Neural cell (in vitro differentiated cells): Measurements from ENCODE around the gene AGBL4. TPM values are rescaled to one million over a fixed set of nuclear protein-coding genes. Genes with fewer than 3 reads are reported as not detected.

Experiments
- H2AFZ ChIP-seq: fragments of 200-600, 300-800 bp; sonication (generic), shearing (Covaris generic); 2 replicates; pipeline ENCODE4 v1.6.0; 2014; ENCODE audit warnings: low read depth, mild to moderate bottlenecking, antibody characterized with exemption, low read length, moderate library complexity
- H3F3A ChIP-seq: fragments of 200-600 bp; shearing (Covaris generic); 2 replicates; pipeline ENCODE4 v1.6.1; 2016; ENCODE audit warnings: mild to moderate bottlenecking, moderate library complexity, mixed read lengths, antibody characterized with exemption, low read length; ENCODE audit not compliant: insufficient read depth, poor library complexity, severe bottlenecking
- H3K27ac ChIP-seq: fragments of 200-600, 300-800 bp; sonication (generic), shearing (Covaris generic); 2 replicates; pipeline ENCODE4 v1.5.1; 2014; ENCODE audit warnings: mild to moderate bottlenecking, low read length, moderate library complexity
- H3K27me3 ChIP-seq: fragments of 300-800, 200-600 bp; sonication (generic), shearing (Covaris generic); 2 replicates; pipeline ENCODE4 v1.6.0; 2014; ENCODE audit warnings: mild to moderate bottlenecking, low read depth, low read length, moderate library complexity; ENCODE audit not compliant: insufficient read depth
- H3K36me3 ChIP-seq: fragments of 300-800, 200-600 bp; sonication (generic), shearing (Covaris generic); 2 replicates; pipeline ENCODE4 v1.5.1; 2014; ENCODE audit warnings: mild to moderate bottlenecking, antibody characterized with exemption, low read length, moderate library complexity; ENCODE audit not compliant: insufficient read depth
- H3K4me2 ChIP-seq: fragments of 300-800, 200-600 bp; sonication (generic), shearing (Covaris generic); 2 replicates; pipeline ENCODE4 v1.6.0; 2014; ENCODE audit warnings: mild to moderate bottlenecking, low read length
- H3K4me3 ChIP-seq: fragments of 300-800, 200-600 bp; sonication (generic), shearing (Covaris generic); 2 replicates; pipeline ENCODE4 v1.5.1; 2014; ENCODE audit warnings: mild to moderate bottlenecking, low read length, moderate library complexity
- H3K79me2 ChIP-seq: fragments of 200-600 bp; shearing (Covaris generic); replicated peaks from 2 replicates; pipeline ENCODE4 v1.6.0; 2014; ENCODE audit warnings: mild to moderate bottlenecking, low read length, moderate library complexity; ENCODE audit not compliant: insufficient read depth
- H3K9ac ChIP-seq: fragments of 300-800, 200-600 bp; sonication (generic), shearing (Covaris generic); 2 replicates; pipeline ENCODE4 v1.6.1; 2016; ENCODE audit warnings: mild to moderate bottlenecking, low read length, mixed read lengths
- H3K9me2 ChIP-seq: fragments of 200-600 bp; shearing (Covaris generic); 2 replicates; pipeline ENCODE4 v1.6.1; 2016; ENCODE audit warnings: mild to moderate bottlenecking, low read length, mixed read lengths; ENCODE audit not compliant: insufficient read depth
- H3K9me3 ChIP-seq: fragments of 200-600, 300-800 bp; sonication (generic), shearing (Covaris generic); 2 replicates; pipeline ENCODE4 v1.6.1; 2016; ENCODE audit warnings: mild to moderate bottlenecking, mixed run types, low read length, moderate library complexity, mixed read lengths
- H4K20me1 ChIP-seq: fragments of 200-600 bp; shearing (Covaris generic); 2 replicates; pipeline ENCODE4 v1.6.1; 2016; ENCODE audit warnings: mild to moderate bottlenecking, mixed run types; ENCODE audit not compliant: insufficient read depth
- EP300 ChIP-seq: fragments of 450-650 bp; conservative IDR thresholded peaks from 2 replicates; pipeline ENCODE4 v1.6.1; 2014; ENCODE audit warnings: antibody characterized with exemption, mild to moderate bottlenecking, moderate library complexity; ENCODE audit not compliant: poor library complexity, severe bottlenecking
- EZH2 ChIP-seq: fragments of 200-600, 300-800 bp; shearing (Covaris generic), sonication (generic); IDR thresholded peaks from 2 replicates; pipeline ENCODE4 v1.6.1; 2014; ENCODE audit warnings: antibody characterized with exemption, low read length, borderline replicate concordance, mild to moderate bottlenecking; ENCODE audit not compliant: insufficient read depth, poor library complexity, severe bottlenecking
- MXI1 ChIP-seq: fragments of 450-650 bp; conservative IDR thresholded peaks from 2 replicates; pipeline ENCODE4 v1.6.1; 2014; ENCODE audit warnings: antibody characterized with exemption, mild to moderate bottlenecking; ENCODE audit not compliant: poor library complexity, severe bottlenecking
- POLR2AphosphoS5 ChIP-seq: IDR thresholded peaks from 2 replicates; pipeline ENCODE4 v1.6.1; 2012
- RAD21 ChIP-seq: fragments of 450-650 bp; conservative IDR thresholded peaks from 2 replicates; pipeline ENCODE4 v1.6.1; 2014; ENCODE audit warnings: antibody characterized with exemption, mild to moderate bottlenecking, moderate library complexity
- SMC3 ChIP-seq: fragments of 450-650 bp; conservative IDR thresholded peaks from 2 replicates; pipeline ENCODE4 v1.6.1; 2014; ENCODE audit warnings: antibody characterized with exemption, mild to moderate bottlenecking, moderate library complexity; ENCODE audit not compliant: poor library complexity
- TAF1 ChIP-seq: IDR thresholded peaks from 2 replicates; pipeline ENCODE4 v1.6.1; 2012; ENCODE audit warnings: low read depth
- polyA plus RNA-seq: library from polyadenylated mRNA; depleted of rRNA; stranded (reverse); fragments of >200 nt; gene quantifications from 2 replicates; pipeline ENCODE4 v1.2.3, GENCODE V29; 2014
- TF ChIP-seq, protein P1 (sequence below): IDR thresholded peaks from 2 replicates; pipeline ENCODE4 v1.6.1; 2012; ENCODE audit warnings: borderline replicate concordance
- TF ChIP-seq, protein P2 (sequence below): fragments of 450-650 bp; IDR thresholded peaks from 2 replicates; pipeline ENCODE4 v1.5.1; 2014; ENCODE audit warnings: antibody characterized with exemption, mild to moderate bottlenecking, moderate library complexity; ENCODE audit not compliant: poor library complexity, severe bottlenecking

The AGBL4 gene
- polyA plus RNA-seq, 1 donor from 2014 or later: 1.3 TPM

DNA sequence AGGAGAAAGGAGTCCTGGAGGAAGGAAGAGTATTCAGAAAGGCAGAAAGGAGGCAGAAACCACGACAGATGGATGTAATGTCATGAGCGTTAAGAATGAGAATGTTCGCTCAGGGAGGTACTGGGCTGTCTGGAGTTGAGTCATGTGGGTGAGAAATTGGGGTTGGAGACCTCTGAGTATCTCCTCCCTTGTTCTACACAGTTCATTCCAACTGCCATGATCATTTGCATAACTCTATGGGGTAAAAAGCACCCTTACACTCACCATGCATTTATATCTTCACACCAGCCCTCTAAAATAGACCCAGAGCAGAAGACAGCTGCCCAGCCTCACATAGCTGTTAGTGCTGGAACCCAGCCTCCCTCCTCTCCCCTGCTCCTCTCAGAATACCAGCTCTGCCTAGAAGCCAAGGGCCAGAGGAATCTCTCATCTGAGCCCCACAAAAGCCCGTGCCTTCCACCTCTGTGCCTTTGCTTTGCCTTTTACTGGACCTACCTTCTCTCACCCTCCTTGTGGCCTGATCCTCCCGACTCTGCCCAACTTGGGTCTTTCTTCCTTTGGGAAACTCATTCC is 1332.2 kb downstream of the AGBL4 start:
- H2AFZ ChIP-seq: no peak overlapping the region
- H3K9me2 ChIP-seq: no peaks in the 10 kb centered on the region
- no peaks in the 10 kb centered on the region for H3K27me3 ChIP-seq
- no peak overlapping the region for H3K4me3 ChIP-seq
- H3K79me2 ChIP-seq: no peaks in the 10 kb centered on the region
- no peaks in the 10 kb centered on the region for H3K36me3 ChIP-seq
- H4K20me1 ChIP-seq: no peaks in the 10 kb centered on the region
- no peaks in the 10 kb centered on the region for H3K9me3 ChIP-seq
- no peak for TF ChIP-seq SMC3
- no peak overlapping the region for H3K9ac ChIP-seq
- H3K27ac ChIP-seq: no peak overlapping the region
- H3K4me2 ChIP-seq: no peak overlapping the region
- no peaks in the 10 kb centered on the region for H3F3A ChIP-seq

DNA sequence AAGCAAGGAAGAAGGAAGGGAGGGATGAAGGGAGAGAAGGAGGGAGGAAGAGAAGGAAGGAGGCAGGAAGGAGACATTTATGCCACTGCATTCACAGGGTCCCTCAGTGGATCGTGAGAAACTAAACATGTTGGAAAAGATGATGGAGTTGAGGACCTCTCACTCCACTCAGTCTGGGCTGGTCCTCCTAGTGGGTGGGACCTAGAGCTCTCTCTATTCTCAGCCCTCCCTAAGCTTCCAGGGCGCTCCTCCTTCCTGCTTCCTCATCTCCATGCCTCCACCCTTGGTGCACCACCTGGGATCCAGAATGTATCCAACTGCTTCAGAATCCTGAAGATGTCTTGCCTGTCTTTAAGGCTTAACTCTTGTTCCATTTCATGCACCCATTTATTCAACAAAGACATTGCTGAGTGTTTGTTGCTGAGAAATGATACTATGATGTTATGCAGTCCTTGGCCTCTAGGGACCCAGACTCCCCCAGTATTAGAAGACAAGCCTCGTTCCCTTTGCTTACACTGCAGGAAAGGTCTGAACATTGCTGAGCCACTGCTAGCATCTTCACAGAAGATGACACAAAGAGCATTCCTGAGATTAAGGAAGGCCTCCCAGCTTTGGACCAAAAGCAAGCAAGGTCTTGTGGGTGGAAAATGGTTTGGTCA is 1335.5 kb downstream of the AGBL4 start:
- Histone ChIP-seq H3K79me2 (no peaks in the 10 kb centered on the region), H3K9ac (no peak overlapping the region), H3K27me3 (no peaks in the 10 kb centered on the region), H2AFZ (no peak overlapping the region), H3K4me3 (no peak overlapping the region), H3K9me3 (no peaks in the 10 kb centered on the region), H3F3A (no peaks in the 10 kb centered on the region), H4K20me1 (no peaks in the 10 kb centered on the region), H3K9me2 (no peaks in the 10 kb centered on the region), H3K4me2 (no peak overlapping the region), H3K36me3 (no peaks in the 10 kb centered on the region), H3K27ac (no peak overlapping the region)
- TF ChIP-seq MXI1: no peak
- no peak for TF ChIP-seq RAD21
- no peak for TF ChIP-seq TAF1
- TF ChIP-seq EP300: no peak
- TF ChIP-seq POLR2AphosphoS5: no peak
- TF ChIP-seq EZH2: no peak
- TF ChIP-seq, protein P1, sequence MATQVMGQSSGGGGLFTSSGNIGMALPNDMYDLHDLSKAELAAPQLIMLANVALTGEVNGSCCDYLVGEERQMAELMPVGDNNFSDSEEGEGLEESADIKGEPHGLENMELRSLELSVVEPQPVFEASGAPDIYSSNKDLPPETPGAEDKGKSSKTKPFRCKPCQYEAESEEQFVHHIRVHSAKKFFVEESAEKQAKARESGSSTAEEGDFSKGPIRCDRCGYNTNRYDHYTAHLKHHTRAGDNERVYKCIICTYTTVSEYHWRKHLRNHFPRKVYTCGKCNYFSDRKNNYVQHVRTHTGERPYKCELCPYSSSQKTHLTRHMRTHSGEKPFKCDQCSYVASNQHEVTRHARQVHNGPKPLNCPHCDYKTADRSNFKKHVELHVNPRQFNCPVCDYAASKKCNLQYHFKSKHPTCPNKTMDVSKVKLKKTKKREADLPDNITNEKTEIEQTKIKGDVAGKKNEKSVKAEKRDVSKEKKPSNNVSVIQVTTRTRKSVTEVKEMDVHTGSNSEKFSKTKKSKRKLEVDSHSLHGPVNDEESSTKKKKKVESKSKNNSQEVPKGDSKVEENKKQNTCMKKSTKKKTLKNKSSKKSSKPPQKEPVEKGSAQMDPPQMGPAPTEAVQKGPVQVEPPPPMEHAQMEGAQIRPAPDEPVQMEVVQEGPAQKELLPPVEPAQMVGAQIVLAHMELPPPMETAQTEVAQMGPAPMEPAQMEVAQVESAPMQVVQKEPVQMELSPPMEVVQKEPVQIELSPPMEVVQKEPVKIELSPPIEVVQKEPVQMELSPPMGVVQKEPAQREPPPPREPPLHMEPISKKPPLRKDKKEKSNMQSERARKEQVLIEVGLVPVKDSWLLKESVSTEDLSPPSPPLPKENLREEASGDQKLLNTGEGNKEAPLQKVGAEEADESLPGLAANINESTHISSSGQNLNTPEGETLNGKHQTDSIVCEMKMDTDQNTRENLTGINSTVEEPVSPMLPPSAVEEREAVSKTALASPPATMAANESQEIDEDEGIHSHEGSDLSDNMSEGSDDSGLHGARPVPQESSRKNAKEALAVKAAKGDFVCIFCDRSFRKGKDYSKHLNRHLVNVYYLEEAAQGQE: no peak
- TF ChIP-seq SMC3: no peak
- TF ChIP-seq, protein P2, sequence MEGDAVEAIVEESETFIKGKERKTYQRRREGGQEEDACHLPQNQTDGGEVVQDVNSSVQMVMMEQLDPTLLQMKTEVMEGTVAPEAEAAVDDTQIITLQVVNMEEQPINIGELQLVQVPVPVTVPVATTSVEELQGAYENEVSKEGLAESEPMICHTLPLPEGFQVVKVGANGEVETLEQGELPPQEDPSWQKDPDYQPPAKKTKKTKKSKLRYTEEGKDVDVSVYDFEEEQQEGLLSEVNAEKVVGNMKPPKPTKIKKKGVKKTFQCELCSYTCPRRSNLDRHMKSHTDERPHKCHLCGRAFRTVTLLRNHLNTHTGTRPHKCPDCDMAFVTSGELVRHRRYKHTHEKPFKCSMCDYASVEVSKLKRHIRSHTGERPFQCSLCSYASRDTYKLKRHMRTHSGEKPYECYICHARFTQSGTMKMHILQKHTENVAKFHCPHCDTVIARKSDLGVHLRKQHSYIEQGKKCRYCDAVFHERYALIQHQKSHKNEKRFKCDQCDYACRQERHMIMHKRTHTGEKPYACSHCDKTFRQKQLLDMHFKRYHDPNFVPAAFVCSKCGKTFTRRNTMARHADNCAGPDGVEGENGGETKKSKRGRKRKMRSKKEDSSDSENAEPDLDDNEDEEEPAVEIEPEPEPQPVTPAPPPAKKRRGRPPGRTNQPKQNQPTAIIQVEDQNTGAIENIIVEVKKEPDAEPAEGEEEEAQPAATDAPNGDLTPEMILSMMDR: no peak
